ENCODE results near the gene MEGF6. TPM values are rescaled to one million over a fixed set of nuclear protein-coding genes. Genes with fewer than 3 reads are reported as not detected.

Gene MEGF6
- total RNA-seq, 2 donors from 2014 or later = 83.0 to 103 TPM

- H3K27ac Mint-ChIP-seq = no peak overlapping the region
- no peaks in the 10 kb centered on the region for H3K9me3 ChIP-seq (ENCODE audit: control insufficient read depth, low read length)
- H3K4me3 ChIP-seq (ENCODE audit: low read length) = no peak overlapping the region
- peaks cover 13% of the 10 kb centered on the region for H3K36me3 Mint-ChIP-seq (ENCODE audit: low read depth)
- H3K36me3 ChIP-seq (ENCODE audit: control insufficient read depth, insufficient read depth, low read length) = no peaks in the 10 kb centered on the region
- 82 to 93% methylated on average over 6 to 8 of the region's 8 CpGs for WGBS, 2 experiments (ENCODE audit: insufficient coverage in 1 of 2, insufficient read length in 1 of 2)
- TF ChIP-seq, protein P1, sequence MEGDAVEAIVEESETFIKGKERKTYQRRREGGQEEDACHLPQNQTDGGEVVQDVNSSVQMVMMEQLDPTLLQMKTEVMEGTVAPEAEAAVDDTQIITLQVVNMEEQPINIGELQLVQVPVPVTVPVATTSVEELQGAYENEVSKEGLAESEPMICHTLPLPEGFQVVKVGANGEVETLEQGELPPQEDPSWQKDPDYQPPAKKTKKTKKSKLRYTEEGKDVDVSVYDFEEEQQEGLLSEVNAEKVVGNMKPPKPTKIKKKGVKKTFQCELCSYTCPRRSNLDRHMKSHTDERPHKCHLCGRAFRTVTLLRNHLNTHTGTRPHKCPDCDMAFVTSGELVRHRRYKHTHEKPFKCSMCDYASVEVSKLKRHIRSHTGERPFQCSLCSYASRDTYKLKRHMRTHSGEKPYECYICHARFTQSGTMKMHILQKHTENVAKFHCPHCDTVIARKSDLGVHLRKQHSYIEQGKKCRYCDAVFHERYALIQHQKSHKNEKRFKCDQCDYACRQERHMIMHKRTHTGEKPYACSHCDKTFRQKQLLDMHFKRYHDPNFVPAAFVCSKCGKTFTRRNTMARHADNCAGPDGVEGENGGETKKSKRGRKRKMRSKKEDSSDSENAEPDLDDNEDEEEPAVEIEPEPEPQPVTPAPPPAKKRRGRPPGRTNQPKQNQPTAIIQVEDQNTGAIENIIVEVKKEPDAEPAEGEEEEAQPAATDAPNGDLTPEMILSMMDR (conservative IDR thresholded peaks at IDR 0.05) = no peak
- no peak overlapping the region for H3K4me3 Mint-ChIP-seq
- H3K4me1 ChIP-seq (ENCODE audit: control insufficient read depth, insufficient read depth, low read length) = no peaks in the 10 kb centered on the region
- H3K9ac ChIP-seq (ENCODE audit: extremely low read depth, low read length, poor library complexity, severe bottlenecking) = no peak overlapping the region
- H3K9me3 Mint-ChIP-seq = peaks cover 3% of the 10 kb centered on the region
- no peak overlapping the region for H3K27ac ChIP-seq (ENCODE audit: low read depth, low read length)
- H3K27me3 Mint-ChIP-seq (ENCODE audit: insufficient read depth) = no peaks in the 10 kb centered on the region
- H3K4me1 Mint-ChIP-seq = no peaks in the 10 kb centered on the region
- DNase-seq = no peak
- no peaks in the 10 kb centered on the region for H3K27me3 ChIP-seq (ENCODE audit: control insufficient read depth, insufficient read depth, low read length, poor library complexity, severe bottlenecking)
These were observed 32.9 kb downstream of the MEGF6 start for GRCh38 chr1:3578433-3578805.

DNA sequence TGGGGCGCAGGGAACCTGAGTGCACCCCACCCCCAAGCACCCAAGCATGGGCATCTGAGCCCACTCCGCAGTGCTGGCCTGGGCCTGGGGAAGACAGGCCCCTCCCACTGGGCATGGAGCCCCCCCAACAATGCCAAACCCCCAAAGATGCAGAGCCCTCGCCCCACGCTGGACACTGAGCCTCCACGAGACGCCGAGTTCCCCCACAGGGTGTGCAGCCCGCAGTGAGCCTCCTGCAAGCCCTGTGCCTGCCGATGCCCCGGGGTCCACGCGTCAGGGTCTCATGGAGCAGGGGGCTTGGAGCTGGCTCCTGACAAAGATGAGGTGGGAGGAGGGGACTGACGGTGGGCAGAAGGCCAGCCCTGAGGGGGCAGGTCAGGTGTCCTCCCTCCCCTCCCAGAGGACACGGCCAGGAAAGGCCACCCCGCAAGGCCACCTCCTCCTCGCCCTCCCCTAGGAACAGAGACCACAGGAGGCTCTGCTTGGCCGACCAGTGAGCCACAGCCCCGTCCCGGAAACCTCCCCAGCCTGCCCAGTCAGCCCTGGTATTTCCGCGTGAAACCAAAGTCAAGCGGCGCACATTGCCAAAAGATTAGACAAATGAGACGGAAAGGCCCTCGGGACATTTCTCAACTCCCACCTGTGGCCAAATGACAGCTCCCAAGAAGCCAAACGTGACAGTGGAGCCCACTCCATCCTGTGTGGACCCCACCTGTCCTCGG is 33.4 kb downstream of the MEGF6 start:
- Mint-ChIP-seq H3K9me3 (peaks cover 3% of the 10 kb centered on the region), H3K27me3 (ENCODE audit: insufficient read depth) (no peaks in the 10 kb centered on the region), H3K27ac (no peak overlapping the region), H3K36me3 (ENCODE audit: low read depth) (peaks cover 12% of the 10 kb centered on the region), H3K4me3 (no peak overlapping the region), H3K4me1 (no peaks in the 10 kb centered on the region)
- TF ChIP-seq, protein P1 (conservative IDR thresholded peaks at IDR 0.05) = no peak
- Histone ChIP-seq H3K9me3 (ENCODE audit: control insufficient read depth, low read length) (no peaks in the 10 kb centered on the region), H3K4me3 (ENCODE audit: low read length) (no peak overlapping the region), H3K27ac (ENCODE audit: low read depth, low read length) (no peak overlapping the region), H3K9ac (ENCODE audit: extremely low read depth, low read length, poor library complexity, severe bottlenecking) (no peak overlapping the region), H3K4me1 (ENCODE audit: control insufficient read depth, insufficient read depth, low read length) (no peaks in the 10 kb centered on the region), H3K36me3 (ENCODE audit: control insufficient read depth, insufficient read depth, low read length) (no peaks in the 10 kb centered on the region), H3K27me3 (ENCODE audit: control insufficient read depth, insufficient read depth, low read length, poor library complexity, severe bottlenecking) (no peaks in the 10 kb centered on the region)
- WGBS, 2 experiments (ENCODE audit: insufficient coverage in 1 of 2, insufficient read length in 1 of 2) = 79 to 85% methylated on average over 5 to 27 of the region's 27 CpGs
- no peak for DNase-seq

GRCh38 chr1:3577300-3577699 is 34.0 kb downstream of the MEGF6 start:
- Mint-ChIP-seq H3K4me3 (no peak overlapping the region), H3K4me1 (no peaks in the 10 kb centered on the region), H3K27me3 (ENCODE audit: insufficient read depth) (no peaks in the 10 kb centered on the region), H3K9me3 (peaks cover 3% of the 10 kb centered on the region), H3K27ac (no peak overlapping the region), H3K36me3 (ENCODE audit: low read depth) (peaks cover 11% of the 10 kb centered on the region)
- no peaks in the 10 kb centered on the region for H3K36me3 ChIP-seq (ENCODE audit: control insufficient read depth, insufficient read depth, low read length)
- H3K9ac ChIP-seq (ENCODE audit: extremely low read depth, low read length, poor library complexity, severe bottlenecking) = no peak overlapping the region
- TF ChIP-seq, protein P1 (conservative IDR thresholded peaks at IDR 0.05) = no peak
- H3K4me3 ChIP-seq (ENCODE audit: low read length) = no peak overlapping the region
- H3K4me1 ChIP-seq (ENCODE audit: control insufficient read depth, insufficient read depth, low read length) = no peaks in the 10 kb centered on the region
- H3K27me3 ChIP-seq (ENCODE audit: control insufficient read depth, insufficient read depth, low read length, poor library complexity, severe bottlenecking) = no peaks in the 10 kb centered on the region
- DNase-seq = no peak
- no peak overlapping the region for H3K27ac ChIP-seq (ENCODE audit: low read depth, low read length)
- no peaks in the 10 kb centered on the region for H3K9me3 ChIP-seq (ENCODE audit: control insufficient read depth, low read length)
- 92 to 100% methylated on average over 3 to 7 of the region's 7 CpGs for WGBS, 2 experiments (ENCODE audit: insufficient coverage in 1 of 2, insufficient read length in 1 of 2)
